Measurements from ENCODE around the gene ADGRV1. TPM values are rescaled to one million over a fixed set of nuclear protein-coding genes. Genes with fewer than 3 reads are reported as not detected.
"Not testable (repeated sequence)": the region's sequence is repeated elsewhere in the genome, so short reads cannot be mapped to it uniquely, and the experiment has no call there.

The ADGRV1 gene
- total RNA-seq, 1 donor from 2014 or later, result 0.13 TPM

DNA sequence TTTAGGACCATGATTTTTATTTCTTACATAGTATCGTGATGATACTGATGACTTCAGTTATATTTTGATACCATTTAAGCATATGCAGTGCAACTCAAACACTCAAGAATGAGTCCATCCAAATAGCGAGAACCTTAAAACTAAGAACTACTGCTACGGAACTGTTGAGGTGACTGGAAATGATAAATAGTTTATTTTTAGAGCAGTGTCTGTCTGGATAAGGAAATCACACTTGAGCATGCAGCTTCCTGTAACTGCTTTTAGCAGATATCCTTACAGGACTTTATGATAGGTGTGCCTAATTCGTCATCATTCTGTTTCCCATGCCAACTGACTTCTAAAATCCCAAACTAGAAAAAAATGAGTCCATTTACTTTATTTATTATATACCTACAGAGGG lies 85.5 kb downstream of the ADGRV1 start:
- no peak for DNase-seq (ENCODE audit: low read depth in 2 of 2)

DNA sequence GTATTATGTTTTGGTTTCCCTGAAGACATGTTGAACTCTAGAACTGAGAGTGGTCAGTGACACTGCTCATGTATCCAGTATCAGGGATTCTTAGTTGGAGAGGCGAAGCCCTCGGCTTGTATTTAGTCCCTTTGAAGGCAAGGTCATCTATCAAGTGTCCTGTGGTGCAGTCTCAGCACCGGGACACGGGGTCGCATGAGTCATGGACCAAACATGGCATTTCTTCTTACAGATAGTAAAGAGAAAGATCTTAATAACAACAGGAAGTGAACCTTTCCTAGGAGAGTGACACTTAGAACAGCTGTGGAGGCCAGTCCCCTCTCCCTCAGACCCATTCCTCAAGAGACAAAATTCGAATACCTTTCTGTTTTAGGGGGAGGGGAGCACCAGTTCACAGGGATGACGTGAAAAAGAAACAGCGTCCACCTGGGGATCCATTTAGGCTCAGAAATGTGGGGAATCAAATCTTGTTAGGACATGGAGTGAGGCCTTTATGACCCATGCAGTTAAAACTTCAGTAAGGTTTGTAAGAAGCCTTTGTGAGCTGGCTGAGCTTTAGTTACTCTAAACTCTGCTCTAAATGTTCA lies 86.5 kb downstream of the ADGRV1 start:
- DNase-seq (ENCODE audit: low read depth in 2 of 2), result no peak

DNA sequence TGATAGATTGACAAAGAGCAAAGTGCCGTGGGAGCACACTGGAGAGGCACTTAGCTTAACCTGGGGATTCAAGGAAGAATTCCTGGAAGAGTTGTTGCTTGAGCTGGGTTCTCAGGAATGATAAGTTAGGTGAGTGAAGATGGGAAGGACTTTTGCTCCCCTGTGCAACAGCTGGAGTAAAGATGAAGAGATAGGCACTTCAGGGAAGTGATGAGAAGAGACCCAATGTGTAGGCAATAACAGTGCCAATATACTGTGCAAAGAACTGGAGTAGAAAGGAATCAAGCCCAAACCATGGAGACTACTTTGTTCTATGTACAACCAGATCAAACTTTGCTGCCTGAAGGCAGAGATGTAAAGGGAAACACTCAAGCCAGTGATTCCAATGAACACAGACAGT lies 92.2 kb downstream of the ADGRV1 start:
- no peak for DNase-seq (ENCODE audit: low read depth in 2 of 2)

DNA sequence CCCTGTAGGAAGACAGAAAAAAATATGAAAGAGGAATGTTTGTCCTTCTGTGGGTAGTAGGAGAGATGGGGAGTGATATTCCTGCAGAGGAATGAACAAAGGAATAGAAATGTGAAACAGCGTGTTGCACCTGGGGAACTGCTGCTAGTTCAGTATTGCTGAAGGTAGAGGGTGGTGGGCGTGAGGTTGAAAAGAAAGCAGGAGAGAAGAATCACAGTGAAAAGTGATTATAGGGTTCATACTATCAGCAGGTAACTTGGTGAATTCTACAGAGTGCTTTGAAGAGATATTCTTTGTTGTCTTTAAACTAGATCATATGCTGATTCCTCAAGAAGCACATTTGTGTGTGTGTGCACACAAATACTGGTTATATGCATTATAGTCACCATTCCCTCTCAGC lies 95.6 kb downstream of the ADGRV1 start:
- no peak for DNase-seq (ENCODE audit: low read depth in 2 of 2)

DNA sequence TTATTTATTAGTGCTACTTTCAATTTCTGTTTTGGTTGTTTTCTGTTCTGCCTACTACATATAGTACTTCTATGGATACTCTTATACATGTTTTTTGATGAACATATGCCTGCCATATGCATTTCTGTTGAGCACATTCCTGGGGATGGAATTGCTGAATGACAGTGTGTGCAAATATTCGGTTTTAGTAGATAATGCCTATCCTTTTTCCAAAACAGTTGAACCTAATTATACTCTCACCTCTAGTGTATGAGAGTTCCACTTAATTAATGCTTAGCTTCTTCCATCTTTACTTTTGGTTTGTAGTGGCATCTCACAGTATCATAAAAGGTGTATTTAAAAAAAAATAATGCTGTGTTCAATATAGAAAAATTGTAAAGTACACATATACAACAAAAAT lies 96.8 kb downstream of the ADGRV1 start:
- DNase-seq (ENCODE audit: low read depth in 2 of 2), result no peak

DNA sequence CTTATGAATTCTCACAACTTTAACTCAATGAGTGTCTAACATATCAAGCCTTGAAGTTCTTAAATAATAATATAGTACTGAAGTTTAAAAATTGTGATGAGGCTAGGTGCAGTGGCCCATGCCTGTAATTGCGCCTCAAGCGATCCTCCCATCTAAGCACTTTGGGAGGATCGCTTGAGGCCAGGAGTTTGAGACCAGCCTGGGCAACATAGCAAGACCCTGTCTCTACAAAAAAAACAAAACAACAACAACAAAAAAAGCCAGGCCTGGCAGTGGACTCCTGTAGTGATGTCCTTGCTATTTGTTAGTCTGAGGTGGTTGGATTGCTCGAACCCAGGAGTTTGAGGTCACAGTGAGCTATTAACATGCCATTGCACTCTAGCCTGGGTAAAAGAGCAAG lies 98.4 kb downstream of the ADGRV1 start:
- no peak for DNase-seq (ENCODE audit: low read depth in 2 of 2)

DNA sequence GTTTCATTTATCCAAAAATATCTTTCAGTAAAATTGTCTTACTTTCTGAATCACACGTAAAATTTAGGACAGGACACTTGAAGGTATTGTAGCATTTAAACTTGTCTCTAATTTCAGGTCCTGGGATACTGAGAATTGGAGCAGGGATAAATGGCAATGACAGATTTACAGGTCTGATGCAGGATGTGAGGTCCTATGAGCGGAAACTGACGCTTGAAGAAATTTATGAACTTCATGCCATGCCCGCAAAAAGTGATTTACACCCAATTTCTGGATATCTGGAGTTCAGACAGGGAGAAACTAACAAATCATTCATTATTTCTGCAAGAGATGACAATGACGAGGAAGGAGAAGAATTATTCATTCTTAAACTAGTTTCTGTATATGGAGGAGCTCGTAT lies 99.2 kb downstream of the ADGRV1 start:
- peak; percentile 2 to 16 for DNase-seq (ENCODE audit: low read depth in 2 of 2)

DNA sequence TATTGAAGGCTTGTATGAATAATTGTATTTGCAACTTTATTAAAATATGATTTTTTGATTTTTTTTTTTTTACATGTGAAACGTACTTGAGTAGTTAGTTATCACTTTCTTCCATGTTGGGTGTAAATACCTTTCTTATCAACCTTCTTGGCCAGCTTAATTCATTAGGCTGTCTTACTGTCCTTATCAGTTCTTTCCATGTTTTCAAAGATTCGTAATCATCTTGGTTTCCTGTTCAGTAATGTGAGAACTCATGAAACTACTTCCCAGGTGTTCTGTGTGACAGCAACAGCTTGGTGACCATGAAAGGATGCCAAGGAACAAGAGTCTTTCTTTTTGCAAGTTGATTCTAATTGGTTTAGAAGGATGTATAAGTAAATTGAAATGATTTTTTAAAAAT lies 100.0 kb downstream of the ADGRV1 start:
- DNase-seq (ENCODE audit: low read depth in 2 of 2), result no peak

DNA sequence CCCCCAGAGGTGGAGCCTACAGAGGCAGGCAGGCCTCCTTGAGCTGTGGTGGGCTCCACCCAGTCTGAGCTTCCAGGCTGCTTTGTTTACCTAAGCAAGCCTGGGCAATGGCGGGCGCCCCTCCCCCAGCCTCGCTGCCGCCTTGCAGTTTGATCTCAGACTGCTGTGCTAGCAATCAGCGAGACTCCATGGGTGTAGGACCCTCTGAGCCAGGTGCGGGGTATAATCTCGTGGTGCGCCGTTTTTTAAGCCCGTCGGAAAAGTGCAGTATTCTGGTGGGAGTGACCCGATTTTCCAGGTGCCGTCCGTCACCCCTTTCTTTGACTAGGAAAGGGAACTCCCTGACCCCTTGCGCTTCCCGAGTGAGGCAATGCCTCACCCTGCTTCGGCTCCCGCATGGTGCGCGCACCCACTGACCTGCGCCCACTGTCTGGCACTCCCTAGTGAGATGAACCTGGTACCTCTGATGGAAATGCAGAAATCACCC lies 109.5 kb downstream of the ADGRV1 start:
- not testable (repeated sequence) for DNase-seq (ENCODE audit: low read depth in 2 of 2)

DNA sequence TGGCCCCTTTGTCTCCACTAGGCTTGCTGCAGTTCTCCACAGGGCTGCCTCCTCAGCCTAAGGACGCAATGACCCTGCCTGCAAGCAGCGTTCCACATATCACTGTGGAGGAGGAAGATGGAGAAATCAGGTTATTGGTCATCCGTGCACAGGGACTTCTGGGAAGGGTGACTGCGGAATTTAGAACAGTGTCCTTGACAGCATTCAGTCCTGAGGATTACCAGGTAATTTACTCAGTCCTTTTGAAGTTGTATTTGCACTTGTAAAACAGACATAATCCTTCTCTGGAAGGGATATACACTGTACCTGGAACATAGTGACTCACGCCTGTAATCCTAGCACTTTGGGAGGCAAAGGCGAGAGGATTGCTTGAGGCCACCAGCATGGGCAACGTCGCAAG lies 116.6 kb downstream of the ADGRV1 start:
- no peak for DNase-seq (ENCODE audit: low read depth in 2 of 2)

DNA sequence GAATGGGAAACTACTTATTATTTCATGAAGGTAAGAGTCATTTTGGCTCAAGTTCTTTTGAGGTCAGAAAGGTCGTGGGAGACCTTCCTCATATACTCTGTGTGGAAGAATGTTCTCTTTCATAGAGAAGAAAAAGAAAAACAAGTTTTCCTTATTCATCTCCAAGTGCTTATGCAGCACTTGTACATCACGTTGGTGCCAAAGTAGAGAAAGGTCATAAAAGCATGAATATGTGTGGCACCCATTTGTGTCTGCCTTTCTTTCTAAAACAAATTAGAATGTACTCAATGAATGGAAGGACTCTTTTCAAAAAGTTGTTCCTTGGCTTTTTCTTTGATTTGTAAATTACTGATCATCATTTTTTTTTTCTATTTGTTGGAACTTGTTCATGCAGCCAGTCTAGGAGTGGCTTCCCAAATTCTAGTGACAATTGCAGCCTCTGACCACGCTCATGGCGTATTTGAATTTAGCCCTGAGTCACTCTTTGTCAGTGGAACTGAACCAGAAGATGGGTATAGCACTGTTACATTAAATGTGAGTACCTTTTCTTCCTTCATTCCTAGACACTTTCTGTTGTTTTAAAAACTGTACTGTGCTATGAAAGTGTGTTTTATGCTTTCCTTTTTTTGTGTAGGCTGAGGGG lies 122.4 kb downstream of the ADGRV1 start:
- DNase-seq (ENCODE audit: low read depth in 2 of 2), result no peak

DNA sequence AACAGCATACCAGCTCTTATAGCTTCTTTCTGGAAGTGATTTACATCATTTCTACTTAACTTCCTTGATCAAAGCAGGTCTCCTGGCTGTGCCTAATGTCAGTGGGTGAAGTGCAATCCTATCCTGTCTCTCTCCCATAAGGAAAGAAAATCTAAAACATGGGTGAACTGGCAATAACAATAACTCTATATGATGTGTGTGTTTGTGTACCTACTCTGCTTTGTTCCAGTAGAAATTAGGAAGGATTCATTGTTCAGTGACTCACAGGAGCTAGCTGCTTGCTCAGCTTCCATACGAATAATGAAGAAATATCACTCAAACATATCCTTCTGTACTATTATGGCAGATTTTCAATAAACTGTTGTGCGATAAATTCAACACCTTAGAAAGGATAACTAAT lies 123.7 kb downstream of the ADGRV1 start:
- DNase-seq (ENCODE audit: low read depth in 2 of 2), result no peak

DNA sequence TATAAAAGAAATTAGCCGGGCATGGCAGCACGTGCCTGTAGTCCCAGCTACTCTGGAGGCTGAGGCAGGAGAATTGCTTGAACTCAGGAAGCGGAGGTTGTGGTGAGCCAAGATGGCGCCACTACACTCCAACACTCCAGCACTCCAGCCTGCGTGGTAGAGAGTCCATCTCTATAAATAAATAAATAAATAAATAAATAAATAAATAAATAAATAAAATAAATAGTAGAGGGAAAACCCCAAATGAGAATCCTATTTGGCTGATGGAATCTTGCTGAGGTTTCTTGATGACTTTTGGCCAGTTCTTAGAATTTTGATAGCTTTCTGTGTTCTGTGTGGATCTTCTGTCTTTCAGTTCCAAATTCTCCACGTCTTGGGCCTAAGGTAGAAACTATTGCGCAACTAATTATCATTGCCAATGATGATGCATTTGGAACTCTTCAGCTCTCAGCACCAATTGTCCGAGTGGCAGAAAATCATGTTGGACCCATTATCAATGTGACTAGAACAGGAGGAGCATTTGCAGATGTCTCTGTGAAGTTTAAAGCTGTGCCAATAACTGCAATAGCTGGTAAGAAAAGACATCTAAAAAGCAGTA lies 126.9 kb downstream of the ADGRV1 start:
- DNase-seq (ENCODE audit: low read depth in 2 of 2), result no peak

DNA sequence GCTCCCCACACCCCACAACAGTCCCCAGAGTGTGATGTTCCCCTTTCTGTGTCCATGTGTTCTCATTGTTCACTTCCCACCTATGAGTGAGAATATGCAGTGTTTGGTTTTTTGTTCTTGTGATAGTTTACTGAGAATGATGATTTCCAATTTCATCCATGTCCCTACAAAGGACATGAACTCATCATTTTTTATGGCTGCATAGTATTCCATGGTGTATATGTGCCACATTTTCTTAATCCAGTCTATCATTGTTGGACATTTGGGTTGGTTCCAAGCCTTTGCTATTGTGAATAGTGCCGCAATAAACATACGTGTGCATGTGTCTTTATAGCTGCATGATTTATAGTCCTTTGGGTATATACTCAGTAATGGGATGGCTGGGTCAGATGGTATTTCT lies 127.8 kb downstream of the ADGRV1 start:
- not testable (repeated sequence) for DNase-seq (ENCODE audit: low read depth in 2 of 2)

DNA sequence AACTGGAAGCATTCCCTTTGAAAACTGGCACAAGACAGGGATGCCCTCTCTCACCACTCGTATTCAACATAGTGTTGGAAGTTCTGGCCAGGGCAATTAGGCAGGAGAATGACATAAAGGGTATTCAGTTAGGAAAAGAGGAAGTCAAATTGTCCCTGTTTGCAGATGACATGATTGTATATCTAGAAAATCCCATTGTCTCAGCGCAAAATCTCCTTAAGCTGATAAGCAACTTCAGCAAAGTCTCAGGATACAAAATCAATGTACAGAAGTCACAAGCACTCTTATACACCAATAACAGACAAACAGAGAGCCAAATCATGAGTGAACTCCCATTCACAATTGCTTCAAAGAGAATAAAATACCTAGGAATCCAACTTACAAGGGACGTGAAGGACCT lies 128.9 kb downstream of the ADGRV1 start:
- not testable (repeated sequence) for DNase-seq (ENCODE audit: low read depth in 2 of 2)

DNA sequence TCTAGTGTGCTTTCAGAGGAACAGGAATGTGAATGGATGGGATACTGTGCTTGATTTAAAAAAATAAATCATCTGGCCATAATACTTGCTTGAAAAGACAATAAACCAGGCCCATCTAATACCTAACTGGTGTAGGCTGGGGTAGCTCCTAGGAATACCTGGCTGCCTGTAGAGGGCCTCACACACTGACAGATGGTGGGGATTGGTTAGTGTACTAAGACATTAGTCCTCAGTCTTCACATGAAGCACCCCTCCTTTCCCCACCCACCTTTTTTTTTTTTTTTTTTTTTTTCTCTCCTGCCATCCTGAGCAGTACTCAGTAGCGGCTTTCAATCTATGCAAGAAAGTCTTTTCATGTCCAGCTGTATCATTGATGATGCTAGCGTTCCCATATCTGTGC lies 130.5 kb downstream of the ADGRV1 start:
- DNase-seq (ENCODE audit: low read depth in 2 of 2), result no peak

DNA sequence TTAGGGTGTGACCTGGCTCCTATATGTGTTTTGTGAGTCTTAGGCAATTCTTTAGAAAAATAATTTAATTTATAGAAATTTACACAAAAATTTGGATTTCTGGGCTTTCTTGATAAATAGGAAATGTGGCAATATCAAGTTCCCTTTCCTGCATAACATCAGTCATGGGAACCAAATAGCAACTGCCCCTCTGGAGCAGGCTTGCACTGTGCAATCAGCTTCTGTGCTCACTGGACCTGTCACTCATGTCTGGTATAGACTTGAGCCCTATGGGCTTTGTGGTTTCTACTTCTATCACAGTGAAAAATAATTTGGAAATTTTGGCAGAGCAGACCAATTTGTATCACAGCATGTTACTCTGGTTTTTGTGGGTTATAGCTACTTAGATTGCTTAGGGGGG lies 131.7 kb downstream of the ADGRV1 start:
- DNase-seq (ENCODE audit: low read depth in 2 of 2), result no peak

DNA sequence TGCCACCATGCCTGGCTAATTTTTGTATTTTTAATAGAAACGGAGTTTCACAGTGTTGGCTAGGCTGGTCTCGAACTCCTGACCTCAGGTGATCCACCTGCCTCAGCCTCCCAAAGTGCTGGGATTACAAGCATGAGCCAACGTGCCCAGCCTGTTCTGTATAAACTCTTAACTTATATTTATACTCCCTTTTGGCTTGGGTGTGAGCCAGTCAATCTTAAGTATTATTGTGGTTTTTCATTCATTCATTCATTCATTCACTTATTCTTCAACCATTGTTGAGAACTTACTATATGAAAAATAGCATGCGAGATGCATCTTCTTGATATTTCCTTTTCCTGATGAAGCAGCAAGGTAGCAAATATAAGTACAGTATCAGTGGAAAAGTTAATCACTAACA lies 132.9 kb downstream of the ADGRV1 start:
- no peak for DNase-seq (ENCODE audit: low read depth in 2 of 2)

DNA sequence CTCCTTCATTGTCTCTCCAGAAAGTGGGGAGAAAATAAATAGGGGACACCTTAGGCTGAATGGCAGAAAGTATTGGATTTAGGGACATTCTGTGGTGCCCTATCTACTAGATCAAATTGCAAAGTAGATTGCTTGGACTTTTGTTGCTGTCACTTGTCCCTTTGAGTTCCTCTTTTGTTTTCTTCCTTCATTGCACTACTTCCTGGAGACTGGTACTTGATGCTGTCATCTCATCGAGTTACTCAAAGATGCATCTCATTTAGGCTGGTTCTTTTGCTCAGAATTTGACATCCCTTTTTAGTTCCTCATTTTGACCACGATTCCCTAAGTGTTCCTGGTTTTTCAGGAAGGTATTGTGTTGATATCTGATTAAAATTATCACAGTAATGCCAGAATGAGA lies 137.6 kb downstream of the ADGRV1 start:
- no peak for DNase-seq (ENCODE audit: low read depth in 2 of 2)

DNA sequence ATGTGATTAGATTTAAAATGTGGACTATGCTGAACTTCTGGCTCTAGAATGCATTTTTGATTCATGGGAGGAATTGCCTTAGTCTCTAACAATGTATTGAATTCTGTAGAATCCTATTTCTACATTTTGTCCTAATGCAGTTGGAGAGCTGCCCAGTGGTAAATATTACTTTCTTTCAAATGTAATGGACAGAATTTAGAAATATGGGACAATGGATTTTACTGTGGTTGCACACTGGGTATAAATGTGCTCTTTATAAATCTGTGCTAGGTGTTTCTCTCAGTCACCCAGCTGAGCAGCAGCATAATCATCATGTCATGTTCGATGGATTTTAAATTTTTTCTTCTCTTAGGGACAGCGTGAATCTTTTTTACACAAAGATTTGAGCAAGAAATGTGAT lies 141.7 kb downstream of the ADGRV1 start:
- no peak for DNase-seq (ENCODE audit: low read depth in 2 of 2)

DNA sequence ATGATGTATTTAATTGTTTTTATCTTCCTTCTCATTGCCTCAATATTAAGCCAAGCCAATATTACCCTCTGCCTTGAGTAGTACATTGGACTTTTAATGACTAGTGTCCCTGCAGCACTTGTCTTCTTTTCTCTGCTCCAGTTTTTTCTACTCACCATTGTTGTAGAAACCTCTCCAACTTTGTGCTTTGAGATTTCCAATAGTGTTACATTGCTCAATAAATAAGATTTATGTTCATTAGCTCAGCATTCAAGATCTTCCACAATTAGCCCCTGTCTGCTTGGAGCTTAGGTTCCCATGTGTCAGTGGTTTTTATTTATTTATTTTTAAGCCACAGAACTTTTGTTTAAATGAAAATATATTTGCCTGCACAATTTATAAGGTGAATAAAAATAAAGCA lies 145.3 kb downstream of the ADGRV1 start:
- no peak for DNase-seq (ENCODE audit: low read depth in 2 of 2)

DNA sequence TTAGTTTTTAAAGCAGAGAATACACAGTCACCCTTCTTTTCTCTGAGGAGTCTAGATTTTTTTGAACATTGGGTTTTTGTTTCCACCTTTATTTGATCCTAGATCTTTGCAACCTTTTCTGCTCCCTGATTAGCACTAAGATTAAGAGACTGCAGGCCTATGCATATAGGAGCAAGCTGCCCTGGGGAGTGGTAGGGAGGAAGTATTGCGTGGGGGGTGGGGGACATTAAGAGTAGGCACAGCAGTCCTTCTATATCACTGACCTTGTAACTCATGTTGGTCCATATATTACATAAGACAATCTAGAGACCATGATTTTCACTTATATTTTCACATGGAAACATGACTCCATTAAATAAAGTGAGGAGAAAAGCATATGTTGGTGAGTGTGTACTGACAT lies 149.1 kb downstream of the ADGRV1 start:
- no peak for DNase-seq (ENCODE audit: low read depth in 2 of 2)
